ENCODE results near the gene NUBP2.

DNA sequence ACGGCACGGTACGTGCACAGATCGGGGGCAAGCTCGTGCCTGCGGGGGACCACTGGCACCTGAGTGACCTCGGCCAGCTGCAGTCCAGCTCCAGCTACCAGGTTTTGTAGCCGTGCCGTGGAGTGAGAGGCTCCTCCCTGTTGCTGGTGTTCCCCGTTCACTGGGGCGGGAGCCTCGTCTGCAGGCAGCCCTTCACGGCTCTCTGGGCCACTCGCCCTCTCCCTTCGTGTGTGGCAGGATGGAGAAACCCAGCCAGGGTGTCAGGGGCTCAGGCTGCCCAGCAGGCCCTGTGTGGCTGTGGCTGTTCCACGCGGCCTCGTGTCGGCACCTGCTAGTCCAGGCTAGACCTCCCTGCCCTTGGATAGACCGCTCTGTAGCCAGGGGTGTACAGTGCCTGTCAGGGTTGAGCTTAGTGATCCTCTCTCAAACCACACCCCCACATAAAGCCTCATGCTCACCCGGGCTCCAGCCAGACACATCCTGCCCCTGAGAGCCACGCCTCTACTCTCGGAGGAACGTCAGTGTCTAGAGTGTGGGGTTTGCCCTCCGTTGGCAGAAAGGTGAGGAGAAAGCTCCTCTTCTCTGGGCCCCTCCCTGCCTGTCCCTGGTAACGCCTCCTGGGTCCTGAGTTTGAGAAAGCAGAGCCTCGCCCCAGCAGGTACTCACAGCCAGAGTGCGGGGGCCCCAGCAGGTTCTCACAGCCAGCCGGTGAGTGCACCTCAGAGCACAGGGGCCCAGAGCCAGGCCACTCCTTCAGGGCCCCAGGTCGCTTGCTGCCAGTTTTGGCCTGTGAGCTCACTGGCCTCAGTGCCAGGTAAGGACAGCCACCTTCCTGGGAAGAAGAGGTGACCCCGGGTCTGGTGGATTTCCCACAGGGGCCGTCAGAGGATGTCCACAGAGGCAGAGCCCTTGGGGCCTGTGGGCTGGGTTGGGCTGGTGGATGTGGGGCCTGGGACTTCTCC lies 39.1 kb upstream of the NUBP2 start:
- TF ChIP-seq, protein P1, sequence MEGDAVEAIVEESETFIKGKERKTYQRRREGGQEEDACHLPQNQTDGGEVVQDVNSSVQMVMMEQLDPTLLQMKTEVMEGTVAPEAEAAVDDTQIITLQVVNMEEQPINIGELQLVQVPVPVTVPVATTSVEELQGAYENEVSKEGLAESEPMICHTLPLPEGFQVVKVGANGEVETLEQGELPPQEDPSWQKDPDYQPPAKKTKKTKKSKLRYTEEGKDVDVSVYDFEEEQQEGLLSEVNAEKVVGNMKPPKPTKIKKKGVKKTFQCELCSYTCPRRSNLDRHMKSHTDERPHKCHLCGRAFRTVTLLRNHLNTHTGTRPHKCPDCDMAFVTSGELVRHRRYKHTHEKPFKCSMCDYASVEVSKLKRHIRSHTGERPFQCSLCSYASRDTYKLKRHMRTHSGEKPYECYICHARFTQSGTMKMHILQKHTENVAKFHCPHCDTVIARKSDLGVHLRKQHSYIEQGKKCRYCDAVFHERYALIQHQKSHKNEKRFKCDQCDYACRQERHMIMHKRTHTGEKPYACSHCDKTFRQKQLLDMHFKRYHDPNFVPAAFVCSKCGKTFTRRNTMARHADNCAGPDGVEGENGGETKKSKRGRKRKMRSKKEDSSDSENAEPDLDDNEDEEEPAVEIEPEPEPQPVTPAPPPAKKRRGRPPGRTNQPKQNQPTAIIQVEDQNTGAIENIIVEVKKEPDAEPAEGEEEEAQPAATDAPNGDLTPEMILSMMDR (IDR thresholded peaks at IDR 0.05): no peak
- no peak for TF ChIP-seq POLR2A (IDR thresholded peaks at IDR 0.05)
